ENCODE measurements around the gene NEURL1. TPM values are rescaled to one million over a fixed set of nuclear protein-coding genes. Genes with fewer than 3 reads are reported as not detected.

NEURL1 gene
- total and polyA plus RNA-seq, 10 of the 15 experiments (the other 5 are each of a cell fraction or from before 2014, with no cell fraction given) = 0.02 to 0.05 (median 0.05) TPM; not detected in 6

- TF ChIP-seq E2F8 (IDR thresholded peaks at IDR 0.05; ENCODE audit: low read depth, partially characterized antibody) (no peak), HSF1 (IDR thresholded peaks at IDR 0.05; ENCODE audit: low read depth, low read length) (no peak), RAD21 (IDR thresholded peaks at IDR 0.05; ENCODE audit: insufficient read depth, low read depth, low read length) (no peak), MYB (IDR thresholded peaks at IDR 0.05; ENCODE audit: borderline replicate concordance, low read depth, low read length) (no peak), ZBTB33 (IDR thresholded peaks at IDR 0.05) (no peak), MYC (IDR thresholded peaks at IDR 0.05; ENCODE audit: insufficient read depth, insufficient read length, insufficient replicate concordance, low read length, severe bottlenecking) (no peak)
These were observed 145.4 kb downstream of the NEURL1 start (continued) for GRCh38 chr10:103638948-103639347.

All from GM12878 (cell line).